A549 treated with dexamethasone at 1 μM for 4 hours (cell line): ENCODE measurements around the gene AATF. TPM values are rescaled to one million over a fixed set of nuclear protein-coding genes. Genes with fewer than 3 reads are reported as not detected.

ENCODE experiments used
- total RNA-seq: library from RNA; stranded (reverse); fragments of 200-300 nt; extraction: Qiagen RNA extraction; gene quantifications from 5 replicates; pipeline ENCODE4 v1.2.3, GENCODE V29; 2022

The AATF gene
- 112 to 122 TPM (median 115 TPM) in 5 replicates for total RNA-seq

GRCh38 chr17:36948717-36949460 lies at the start of gene AATF:
Gene AATF (plus strand): TSS chr17:36948954. CDS start chr17:36949126, 172 bp downstream.

GRCh38 chr17:36937001-36937958 lies 11.5 kb upstream of the AATF start, which contains the start of gene LHX1:
Gene LHX1 (plus strand): TSS chr17:36937475. CDS start chr17:36938198, 723 bp downstream.

Other genes with a start within 250 kb of the AATF start
- gene LHX1, start 11.5 kb upstream of the AATF start, total RNA-seq: 0.88 to 1.5 TPM (median 1.0 TPM) in 5 replicates